ENCODE data around the gene BNC2.

The BNC2 gene

GRCh38 chr9:16475996-16476395 lies 394.5 kb downstream of the BNC2 start:
- Histone ChIP-seq H3K4me1 (ENCODE audit: control insufficient read depth, low read depth, low read length) (peaks cover 17% of the 10 kb centered on the region), H3K9ac (ENCODE audit: low read length) (no peak overlapping the region), H3K36me3 (ENCODE audit: control insufficient read depth, low read depth, low read length) (no peaks in the 10 kb centered on the region), H3K27ac (ENCODE audit: low read length) (no peak overlapping the region), H3K27me3 (ENCODE audit: control insufficient read depth, insufficient read depth, low read length) (no peaks in the 10 kb centered on the region), H3K4me3 (ENCODE audit: low read length) (no peak overlapping the region), H3K9me3 (ENCODE audit: control insufficient read depth, low read depth, low read length) (no peaks in the 10 kb centered on the region)

- H3K36me3 ChIP-seq (ENCODE audit: control insufficient read depth, low read depth, low read length), result no peaks in the 10 kb centered on the region
- peaks cover 17% of the 10 kb centered on the region for H3K4me1 ChIP-seq (ENCODE audit: control insufficient read depth, low read depth, low read length)
- no peak overlapping the region for H3K27ac ChIP-seq (ENCODE audit: low read length)
- H3K9me3 ChIP-seq (ENCODE audit: control insufficient read depth, low read depth, low read length), result no peaks in the 10 kb centered on the region
- H3K9ac ChIP-seq (ENCODE audit: low read length), result no peak overlapping the region
- no peak overlapping the region for H3K4me3 ChIP-seq (ENCODE audit: low read length)
- H3K27me3 ChIP-seq (ENCODE audit: control insufficient read depth, insufficient read depth, low read length), result no peaks in the 10 kb centered on the region
Observed at GRCh38 chr9:16475257-16475656, 395.2 kb downstream of the BNC2 start.

- peaks cover under 1% of the 10 kb centered on the region for H3K4me1 ChIP-seq (ENCODE audit: control insufficient read depth, low read depth, low read length)
Observed at GRCh38 chr9:16469184-16469583, 401.3 kb downstream of the BNC2 start.

DNA sequence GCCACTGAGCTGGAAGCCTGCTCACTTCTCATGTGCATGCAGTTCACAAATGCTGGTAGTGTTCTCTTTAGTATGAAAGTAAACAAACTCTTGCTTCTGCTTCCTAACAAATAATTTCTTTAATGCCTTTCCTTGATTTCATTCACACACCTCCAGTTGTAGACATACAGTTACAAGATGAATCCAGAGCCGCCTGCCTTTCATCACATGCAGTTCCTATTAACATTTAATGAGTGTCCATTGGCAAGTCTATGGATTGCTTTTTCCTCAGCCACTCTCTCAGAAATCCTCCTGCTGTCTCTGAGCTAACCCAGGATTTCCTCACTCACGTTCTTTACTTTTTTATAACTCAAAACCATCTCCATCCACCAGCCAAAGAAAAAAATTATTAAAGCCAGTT lies 408.6 kb downstream of the BNC2 start:
- Histone ChIP-seq H3K27me3 (ENCODE audit: control insufficient read depth, insufficient read depth, low read length) (no peaks in the 10 kb centered on the region), H3K4me1 (ENCODE audit: control insufficient read depth, low read depth, low read length) (peaks cover 26% of the 10 kb centered on the region), H3K36me3 (ENCODE audit: control insufficient read depth, low read depth, low read length) (no peaks in the 10 kb centered on the region), H3K9me3 (ENCODE audit: control insufficient read depth, low read depth, low read length) (no peaks in the 10 kb centered on the region), H3K4me3 (ENCODE audit: low read length) (no peak overlapping the region), H3K9ac (ENCODE audit: low read length) (peak overlapping the region; percentile 2), H3K27ac (ENCODE audit: low read length) (no peak overlapping the region)

More at GRCh38 chr9:16469184-16469583, 401.3 kb downstream of the BNC2 start:
- Histone ChIP-seq H3K9ac (ENCODE audit: low read length) (no peak overlapping the region), H3K36me3 (ENCODE audit: control insufficient read depth, low read depth, low read length) (no peaks in the 10 kb centered on the region), H3K27ac (ENCODE audit: low read length) (no peak overlapping the region), H3K9me3 (ENCODE audit: control insufficient read depth, low read depth, low read length) (no peaks in the 10 kb centered on the region), H3K27me3 (ENCODE audit: control insufficient read depth, insufficient read depth, low read length) (no peaks in the 10 kb centered on the region), H3K4me3 (ENCODE audit: low read length) (no peak overlapping the region)

GRCh38 chr9:16461137-16461840 lies 409.2 kb downstream of the BNC2 start:
- no peaks in the 10 kb centered on the region for H3K9me3 ChIP-seq (ENCODE audit: control insufficient read depth, low read depth, low read length)
- no peak overlapping the region for H3K4me3 ChIP-seq (ENCODE audit: low read length)
- H3K9ac ChIP-seq (ENCODE audit: low read length), result peak overlapping the region; percentile 2
- H3K27me3 ChIP-seq (ENCODE audit: control insufficient read depth, insufficient read depth, low read length), result no peaks in the 10 kb centered on the region
- H3K27ac ChIP-seq (ENCODE audit: low read length), result peak overlapping the region; percentile 35
- H3K36me3 ChIP-seq (ENCODE audit: control insufficient read depth, low read depth, low read length), result no peaks in the 10 kb centered on the region
- peaks cover 26% of the 10 kb centered on the region for H3K4me1 ChIP-seq (ENCODE audit: control insufficient read depth, low read depth, low read length)

- Histone ChIP-seq H3K27ac (ENCODE audit: low read length) (no peak overlapping the region), H3K9me3 (ENCODE audit: control insufficient read depth, low read depth, low read length) (no peaks in the 10 kb centered on the region), H3K4me1 (ENCODE audit: control insufficient read depth, low read depth, low read length) (peaks cover 26% of the 10 kb centered on the region), H3K9ac (ENCODE audit: low read length) (no peak overlapping the region), H3K4me3 (ENCODE audit: low read length) (no peak overlapping the region), H3K36me3 (ENCODE audit: control insufficient read depth, low read depth, low read length) (no peaks in the 10 kb centered on the region), H3K27me3 (ENCODE audit: control insufficient read depth, insufficient read depth, low read length) (no peaks in the 10 kb centered on the region)
Observed at GRCh38 chr9:16460696-16461095, 409.8 kb downstream of the BNC2 start.

GRCh38 chr9:16459421-16460148 lies 410.9 kb downstream of the BNC2 start:
- Histone ChIP-seq H3K9ac (ENCODE audit: low read length) (peak overlapping the region; percentile 25), H3K4me3 (ENCODE audit: low read length) (no peak overlapping the region), H3K27ac (ENCODE audit: low read length) (peak overlapping the region; percentile 60), H3K36me3 (ENCODE audit: control insufficient read depth, low read depth, low read length) (no peaks in the 10 kb centered on the region), H3K4me1 (ENCODE audit: control insufficient read depth, low read depth, low read length) (peaks cover 26% of the 10 kb centered on the region), H3K9me3 (ENCODE audit: control insufficient read depth, low read depth, low read length) (no peaks in the 10 kb centered on the region), H3K27me3 (ENCODE audit: control insufficient read depth, insufficient read depth, low read length) (no peaks in the 10 kb centered on the region)

DNA sequence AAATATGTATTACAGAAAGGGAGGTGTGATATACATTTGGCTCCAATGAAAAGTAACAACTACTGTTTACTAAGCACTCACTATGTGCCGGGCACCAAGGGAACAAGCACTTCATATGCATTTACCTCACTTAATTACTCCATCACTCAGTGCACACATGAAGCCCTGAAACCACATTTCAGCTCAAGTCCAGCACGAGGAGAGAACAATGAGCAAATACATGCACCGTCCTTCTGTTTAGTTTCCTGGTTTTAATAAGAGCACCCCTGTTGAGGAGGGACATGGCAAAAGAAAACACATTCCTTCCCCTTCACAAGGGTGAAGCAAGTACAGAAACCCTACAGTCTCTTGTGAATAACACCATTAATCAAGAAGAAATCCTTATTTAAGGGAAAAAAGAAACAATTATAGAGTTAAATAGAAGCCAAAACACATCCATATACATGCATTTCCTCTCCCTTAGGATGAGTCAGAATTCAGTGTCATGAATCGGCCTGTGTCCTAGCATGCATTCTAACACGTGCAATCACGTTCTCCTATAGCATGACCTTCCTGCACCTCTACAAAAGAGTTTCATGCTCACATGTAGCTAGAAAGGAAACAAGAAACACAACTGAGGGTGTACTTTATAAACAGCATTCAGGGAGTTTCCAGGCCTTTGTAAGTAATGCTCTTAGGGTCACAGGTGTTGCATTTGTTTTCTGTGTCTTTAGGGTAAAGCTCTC lies 411.6 kb downstream of the BNC2 start:
- H3K9ac ChIP-seq (ENCODE audit: low read length), result peak overlapping the region; percentile 25

DNA sequence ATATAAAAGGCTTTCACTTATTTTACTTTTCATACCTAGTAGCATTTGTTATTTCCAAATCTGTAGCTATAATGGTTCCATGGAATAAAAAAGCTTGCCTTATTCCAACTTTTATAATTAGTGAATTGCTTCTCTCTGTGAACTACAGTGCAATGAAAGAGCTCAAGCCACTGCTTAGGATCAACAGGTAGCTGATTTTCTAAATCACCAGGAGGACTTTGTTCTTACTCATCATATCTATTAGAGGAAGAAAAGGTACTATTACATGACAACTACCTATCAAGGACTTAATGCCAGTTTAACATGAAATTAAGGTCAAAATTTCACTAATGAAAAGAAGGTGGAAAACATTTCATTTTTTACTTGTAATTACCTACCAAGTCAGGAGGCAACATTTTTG lies 414.6 kb downstream of the BNC2 start:
- no peaks in the 10 kb centered on the region for H3K36me3 ChIP-seq (ENCODE audit: control insufficient read depth, low read depth, low read length)
- H3K27ac ChIP-seq (ENCODE audit: low read length), result no peak overlapping the region
- H3K9ac ChIP-seq (ENCODE audit: low read length), result no peak overlapping the region
- H3K4me1 ChIP-seq (ENCODE audit: control insufficient read depth, low read depth, low read length), result peaks cover 8% of the 10 kb centered on the region
- no peaks in the 10 kb centered on the region for H3K27me3 ChIP-seq (ENCODE audit: control insufficient read depth, insufficient read depth, low read length)
- H3K9me3 ChIP-seq (ENCODE audit: control insufficient read depth, low read depth, low read length), result no peaks in the 10 kb centered on the region
- H3K4me3 ChIP-seq (ENCODE audit: low read length), result no peak overlapping the region

More for the DNA sequence above, 411.6 kb downstream of the BNC2 start:
- no peaks in the 10 kb centered on the region for H3K9me3 ChIP-seq (ENCODE audit: control insufficient read depth, low read depth, low read length)
- no peak overlapping the region for H3K4me3 ChIP-seq (ENCODE audit: low read length)
- peak overlapping the region; percentile 60 for H3K27ac ChIP-seq (ENCODE audit: low read length)
- H3K27me3 ChIP-seq (ENCODE audit: control insufficient read depth, insufficient read depth, low read length), result no peaks in the 10 kb centered on the region
- peaks cover 26% of the 10 kb centered on the region for H3K4me1 ChIP-seq (ENCODE audit: control insufficient read depth, low read depth, low read length)
- H3K36me3 ChIP-seq (ENCODE audit: control insufficient read depth, low read depth, low read length), result no peaks in the 10 kb centered on the region

DNA sequence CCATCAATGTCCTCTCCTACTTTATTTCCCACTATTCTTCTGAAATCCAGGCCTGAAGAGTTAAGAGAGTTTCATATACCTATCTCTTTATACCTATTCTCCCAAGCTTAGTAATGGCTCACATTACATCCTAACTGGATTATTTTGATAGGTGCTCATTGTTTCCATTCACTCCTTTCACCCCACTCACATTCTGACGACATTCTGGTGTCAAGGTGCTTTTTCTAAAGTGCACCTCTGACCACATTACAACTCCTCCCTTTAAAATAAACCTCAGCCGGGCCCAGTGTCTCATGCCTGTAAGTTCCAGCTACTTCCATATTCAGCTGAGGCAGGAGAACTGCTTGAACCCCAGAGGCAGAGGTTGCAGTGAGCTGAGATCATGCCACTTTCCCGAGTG lies 417.1 kb downstream of the BNC2 start:
- H3K36me3 ChIP-seq (ENCODE audit: control insufficient read depth, low read depth, low read length), result no peaks in the 10 kb centered on the region
- H3K4me1 ChIP-seq (ENCODE audit: control insufficient read depth, low read depth, low read length), result peaks cover 8% of the 10 kb centered on the region
- H3K27me3 ChIP-seq (ENCODE audit: control insufficient read depth, insufficient read depth, low read length), result no peaks in the 10 kb centered on the region
- H3K27ac ChIP-seq (ENCODE audit: low read length), result no peak overlapping the region
- no peaks in the 10 kb centered on the region for H3K9me3 ChIP-seq (ENCODE audit: control insufficient read depth, low read depth, low read length)
- H3K4me3 ChIP-seq (ENCODE audit: low read length), result no peak overlapping the region
- H3K9ac ChIP-seq (ENCODE audit: low read length), result no peak overlapping the region

DNA sequence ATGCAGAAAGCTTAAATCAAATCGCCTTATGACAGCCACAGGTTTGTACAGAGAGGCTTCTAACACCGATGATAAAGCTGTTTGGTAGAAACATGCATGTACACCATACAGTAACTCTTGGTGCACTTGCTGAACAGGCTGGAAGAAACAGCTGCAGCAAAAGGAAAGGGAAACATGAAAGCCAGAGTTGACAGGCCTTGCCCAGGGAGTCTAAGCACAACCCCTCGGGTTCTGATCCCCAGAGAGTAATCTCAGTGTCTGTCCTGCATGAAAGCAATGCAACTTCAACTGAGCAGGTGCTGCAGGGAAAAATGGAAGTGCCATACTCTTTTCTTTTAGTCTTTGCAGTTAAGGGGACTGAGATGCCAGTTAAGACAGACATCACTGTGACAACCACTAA lies 419.9 kb downstream of the BNC2 start:
- Histone ChIP-seq H3K4me3 (ENCODE audit: low read length) (no peak overlapping the region), H3K27ac (ENCODE audit: low read length) (no peak overlapping the region), H3K4me1 (ENCODE audit: control insufficient read depth, low read depth, low read length) (peaks cover 14% of the 10 kb centered on the region), H3K9me3 (ENCODE audit: control insufficient read depth, low read depth, low read length) (no peaks in the 10 kb centered on the region), H3K36me3 (ENCODE audit: control insufficient read depth, low read depth, low read length) (no peaks in the 10 kb centered on the region), H3K27me3 (ENCODE audit: control insufficient read depth, insufficient read depth, low read length) (no peaks in the 10 kb centered on the region), H3K9ac (ENCODE audit: low read length) (no peak overlapping the region)
